Peyer's patch (tissue), 4 donors: ENCODE results near the gene C15orf62.

Experiments
- CTCF ChIP-seq, 6 experiments: fragments of 450-650 bp in 4 of 6; fragments of 200-600 bp in 2 of 6; sonication (generic) in 1 of 6; IDR thresholded peaks; one replicate each; pipeline ENCODE4 v1.5.1; 2017 to 2019; ENCODE audit warnings: antibody characterized with exemption in 6 of 6, mild to moderate bottlenecking in 3 of 6, moderate library complexity in 1 of 6
- POLR2A ChIP-seq, 2 donors: fragments of 450-650 bp; IDR thresholded peaks; one replicate each; pipeline ENCODE4 v1.5.1; 2017; ENCODE audit warnings: antibody characterized with exemption in 2 of 2, mild to moderate bottlenecking in 2 of 2, moderate library complexity in 2 of 2

- TF ChIP-seq CTCF (IDR thresholded peaks at IDR 0.05) (peak in 1 of 6 experiments; percentile 9), POLR2A (IDR thresholded peaks at IDR 0.05) (no peak)
Measured at GRCh38 chr15:40803688-40804087, 33.9 kb downstream of the C15orf62 start.
